Activated T-cell treated with anti-CD3 and anti-CD28 coated beads, Interleukin-2, amount 50 U/mL, for 48 hours (primary cell): ENCODE data around the gene CCDC86.

Experiments
- DNase-seq, 2 experiments: peaks; one replicate each; pipeline ENCODE4 v3.0.0-alpha.2; 2020

The CCDC86 gene

DNA sequence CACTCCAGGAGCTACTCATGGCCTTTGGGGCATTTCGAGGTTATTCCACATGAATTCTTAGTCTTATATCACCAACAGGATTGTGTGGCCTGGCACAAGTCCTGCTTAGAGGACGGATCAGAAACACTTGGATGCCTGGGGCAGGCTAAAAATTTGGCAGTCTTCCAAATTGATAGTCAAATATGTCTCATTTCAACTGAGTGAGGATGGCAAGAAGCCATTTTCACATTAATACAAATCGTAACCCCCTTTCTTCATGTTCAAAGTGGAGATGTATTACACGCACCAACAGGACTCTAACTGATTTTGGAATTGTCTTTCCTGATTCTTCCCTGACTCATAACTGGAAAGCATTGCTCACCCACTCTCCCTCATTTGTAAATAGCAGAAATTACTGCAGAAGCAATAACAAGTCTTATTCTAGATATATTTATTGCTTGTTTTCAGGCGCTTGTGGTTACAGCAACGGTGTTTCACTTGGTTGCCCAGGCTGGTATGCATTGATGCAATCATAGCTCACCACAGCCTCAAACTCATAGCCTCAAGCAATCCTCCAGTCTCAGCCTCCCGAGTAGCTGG is 10.3 kb upstream of the CCDC86 start:
- no peak for DNase-seq

GRCh38 chr11:60834742-60835533 is 7.0 kb upstream of the CCDC86 start:
- no peak for DNase-seq

GRCh38 chr11:60835534-60835846 is 6.4 kb upstream of the CCDC86 start:
- no peak for DNase-seq

DNA sequence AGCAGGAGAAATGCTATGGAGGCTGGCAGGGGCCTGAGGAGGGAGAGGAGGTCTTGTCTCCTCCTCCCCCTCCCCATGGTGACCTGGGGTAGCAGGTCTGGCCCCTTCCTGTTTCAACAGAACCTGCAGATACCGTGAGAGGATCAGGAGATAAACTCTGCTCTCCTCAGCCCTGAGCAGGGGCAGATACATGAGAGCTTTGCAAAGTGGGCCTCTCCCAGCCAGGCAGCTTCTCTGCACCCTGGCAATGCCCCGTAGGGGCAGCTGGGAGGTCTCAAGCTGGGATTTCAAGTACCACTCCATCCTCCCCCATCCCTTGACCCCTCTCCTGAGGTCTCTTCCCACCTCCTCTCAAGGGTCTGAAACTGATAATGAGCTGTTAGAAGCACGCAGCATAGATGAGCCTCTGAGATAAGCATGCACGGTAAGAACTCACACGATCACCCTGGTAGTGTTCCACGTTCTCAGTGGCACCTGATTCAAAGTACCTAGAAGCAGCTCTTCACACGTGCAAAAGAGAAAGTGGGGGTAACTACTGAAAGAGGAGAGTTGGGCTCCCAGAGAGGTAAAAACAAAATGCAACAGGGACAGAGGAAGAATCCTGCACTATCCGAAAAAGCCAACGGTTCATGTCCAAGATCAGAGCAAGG is 4.9 kb upstream of the CCDC86 start:
- no peak for DNase-seq

DNA sequence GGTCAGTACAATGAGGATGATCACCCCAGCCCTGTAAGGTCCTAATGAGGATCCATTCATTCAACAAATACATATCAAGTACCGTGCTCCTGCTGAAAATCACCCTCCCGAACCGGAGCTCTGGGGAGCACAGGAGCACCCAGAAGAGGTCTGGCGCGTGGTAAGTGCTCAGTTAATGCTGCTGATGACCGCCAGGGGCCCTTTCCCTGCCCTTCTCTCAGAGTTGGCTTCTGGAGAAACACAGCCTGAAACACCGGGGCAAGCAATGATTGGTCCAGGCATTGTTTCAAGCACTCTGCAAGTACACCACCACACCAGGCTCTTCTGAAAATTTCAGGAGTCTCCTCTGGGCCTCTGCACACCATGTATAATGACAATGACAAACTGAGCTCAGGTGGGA is 3.8 kb upstream of the CCDC86 start:
- no peak for DNase-seq

DNA sequence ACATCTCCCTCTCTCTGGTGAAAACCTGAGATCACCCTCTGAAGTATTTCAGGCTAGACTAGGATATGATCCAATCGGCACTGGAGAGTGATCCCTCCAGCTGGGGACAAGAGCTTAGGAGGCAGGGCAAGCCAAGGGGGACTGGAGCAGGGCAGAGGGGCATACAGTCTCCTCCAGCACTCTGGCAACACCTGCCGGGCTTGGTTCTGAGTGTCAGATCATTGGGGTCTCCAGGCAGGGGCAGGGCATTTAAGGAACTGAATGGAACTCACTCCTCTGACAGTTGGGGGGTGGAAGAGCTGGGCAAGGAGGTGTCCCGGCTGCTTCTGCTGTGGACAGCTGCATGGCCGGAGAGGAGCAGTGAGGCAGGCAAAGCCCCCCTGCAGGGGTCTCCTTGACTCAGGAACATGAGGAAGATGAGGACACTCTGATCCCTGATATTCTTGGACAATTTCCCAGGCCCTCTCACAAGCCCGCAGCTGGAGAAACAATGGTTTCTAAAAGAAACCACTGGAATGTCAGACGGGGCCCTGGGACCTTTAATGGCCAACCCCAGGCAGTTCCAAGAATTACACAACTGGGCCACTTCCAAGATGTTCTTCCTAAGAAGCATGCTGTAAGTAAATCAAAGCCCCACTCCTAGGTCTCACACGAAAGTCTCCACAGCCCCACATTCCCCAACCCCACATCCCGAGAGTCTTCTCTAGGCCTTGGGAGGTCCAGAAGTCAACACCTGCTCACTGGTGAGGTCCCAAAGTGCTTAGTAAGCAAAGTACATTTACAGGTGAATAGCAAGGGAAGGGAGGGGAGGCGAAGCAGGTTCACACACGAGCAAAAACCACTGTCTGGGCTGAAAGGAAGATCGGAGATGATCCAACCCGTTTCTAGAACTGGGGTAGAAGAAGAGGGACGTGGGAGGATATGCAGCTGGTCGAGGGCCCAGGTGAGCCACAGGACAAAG is 1.2 kb upstream of the CCDC86 start:
- no peak for DNase-seq

DNA sequence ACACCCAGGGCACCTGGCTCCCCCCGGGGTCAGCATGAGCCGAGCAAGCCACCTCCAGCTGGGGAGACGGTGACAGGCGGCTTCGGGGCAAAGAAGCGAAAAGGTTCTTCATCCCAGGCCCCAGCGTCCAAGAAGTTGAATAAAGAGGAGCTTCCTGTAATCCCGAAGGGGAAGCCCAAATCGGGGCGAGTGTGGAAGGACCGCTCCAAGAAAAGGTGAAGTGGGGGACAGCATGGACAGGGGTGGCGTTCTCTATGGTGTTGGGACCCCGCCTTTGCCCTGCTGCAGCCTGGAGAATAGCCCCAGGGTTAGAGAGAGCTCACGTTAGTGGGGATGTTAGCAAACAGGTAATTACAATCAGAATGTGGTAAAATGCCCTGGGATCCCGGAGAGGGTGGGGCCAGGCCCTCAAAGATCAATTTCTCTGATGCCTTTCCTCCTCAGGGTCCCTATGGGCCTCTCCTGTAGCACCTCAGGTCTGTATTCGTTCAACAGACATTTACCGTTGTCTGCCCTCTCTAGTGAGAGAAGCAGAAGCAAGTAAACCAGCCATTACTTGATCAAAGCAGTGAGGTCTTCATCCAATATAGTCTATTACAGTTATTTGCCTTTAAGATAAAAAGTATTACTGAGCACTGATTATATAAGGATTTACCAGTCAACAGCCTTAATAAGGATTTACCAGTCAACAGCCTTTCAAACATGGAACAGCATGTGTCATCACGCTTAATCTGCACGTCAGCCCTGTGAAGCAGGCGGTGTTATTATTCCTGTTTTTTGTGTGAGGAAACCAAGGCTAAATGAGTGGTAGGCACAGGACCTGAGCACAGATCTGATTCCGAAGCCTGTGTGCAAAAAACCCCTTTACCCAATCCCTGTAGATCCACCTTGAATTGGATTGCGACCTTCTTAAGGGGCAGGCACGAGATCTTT is 1.0 kb downstream of the CCDC86 start:
- DNase-seq = no peak

DNA sequence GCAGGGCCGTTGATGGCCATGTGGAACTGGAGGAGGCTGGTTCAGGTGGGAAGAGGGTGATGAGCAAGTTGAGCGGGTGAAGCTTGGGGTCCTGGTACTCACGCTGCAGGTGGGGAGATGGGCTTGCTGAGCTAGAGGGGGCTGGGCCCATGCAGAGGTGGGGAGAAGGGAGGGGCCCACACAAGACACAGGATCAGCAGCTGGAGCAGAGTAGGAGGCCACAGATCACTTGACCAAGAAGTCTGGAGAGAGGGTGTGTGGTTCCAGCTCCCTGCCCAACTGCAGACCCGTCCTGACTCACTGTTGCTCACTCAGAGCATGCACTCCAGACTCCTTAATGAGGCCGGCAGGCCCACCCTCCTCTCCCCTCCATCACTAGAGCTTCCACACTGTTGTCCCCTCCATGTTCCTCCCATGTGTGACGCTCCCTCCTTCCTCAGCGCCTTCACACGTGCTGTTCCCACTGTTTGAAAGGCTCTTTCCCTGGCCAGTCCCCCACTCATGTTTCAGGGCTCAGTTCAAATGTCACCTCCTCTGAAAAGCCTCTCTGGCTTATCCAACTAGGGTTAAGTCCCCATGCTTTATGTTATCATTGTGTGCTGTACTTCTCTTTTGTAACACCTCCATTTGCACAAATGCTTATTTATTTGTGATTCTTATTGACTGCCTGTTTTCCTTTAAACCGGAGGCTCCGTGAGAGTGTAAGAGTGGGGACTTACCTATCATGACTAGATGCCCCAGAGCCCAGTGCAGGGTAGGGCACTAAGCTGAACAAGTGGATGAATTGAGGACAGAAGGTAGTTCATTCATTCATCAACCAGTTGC is 2.3 kb downstream of the CCDC86 start:
- DNase-seq = no peak

GRCh38 chr11:60844870-60845221 is 2.9 kb downstream of the CCDC86 start:
- no peak for DNase-seq

DNA sequence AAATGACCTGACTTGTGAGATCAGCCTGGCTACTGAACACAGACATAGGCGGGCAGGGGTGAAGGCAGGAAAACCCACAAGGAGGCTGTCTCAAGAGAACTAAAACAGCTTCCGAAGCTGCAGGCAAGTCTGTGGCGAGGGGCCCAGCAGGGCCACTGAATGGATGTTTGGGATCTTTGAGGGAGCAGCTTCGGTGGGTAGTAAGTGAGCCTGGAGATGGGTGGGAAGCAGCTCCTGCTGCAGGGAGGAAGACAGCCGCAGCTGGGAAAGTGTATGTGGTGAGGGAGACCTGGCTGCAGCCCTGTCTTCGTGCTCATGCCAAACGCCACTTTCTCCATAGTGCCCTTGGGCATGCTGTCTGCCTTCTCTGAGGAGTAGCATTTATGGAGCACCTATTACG is 3.4 kb downstream of the CCDC86 start:
- no peak for DNase-seq

GRCh38 chr11:60847281-60847680 is 5.4 kb downstream of the CCDC86 start:
- no peak for DNase-seq

GRCh38 chr11:60847896-60848295 is 6.0 kb downstream of the CCDC86 start:
- DNase-seq = no peak

DNA sequence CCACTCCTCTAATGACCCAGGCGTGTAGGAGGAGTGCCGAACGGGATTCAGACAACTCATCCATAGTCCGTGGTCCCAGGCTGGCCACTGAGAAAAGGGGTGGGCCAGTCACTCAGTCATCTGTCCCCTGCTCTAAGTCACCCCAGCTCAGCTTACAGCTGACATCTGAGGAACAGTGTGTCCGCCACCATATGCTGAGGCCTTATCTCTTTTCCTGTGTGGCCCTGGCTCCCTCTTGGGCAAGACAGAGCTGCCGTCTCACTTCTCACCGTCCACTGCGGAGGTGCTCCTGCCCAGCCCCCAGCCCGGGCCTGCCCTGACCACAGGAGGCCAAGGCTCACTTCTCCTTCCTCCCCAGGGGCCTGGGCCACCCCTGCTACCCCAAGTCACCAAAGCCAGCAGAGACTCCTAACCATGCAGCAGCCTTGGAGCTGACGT is 6.8 kb downstream of the CCDC86 start:
- no peak for DNase-seq

GRCh38 chr11:60849641-60850520 is 8.0 kb downstream of the CCDC86 start:
- DNase-seq = no peak

DNA sequence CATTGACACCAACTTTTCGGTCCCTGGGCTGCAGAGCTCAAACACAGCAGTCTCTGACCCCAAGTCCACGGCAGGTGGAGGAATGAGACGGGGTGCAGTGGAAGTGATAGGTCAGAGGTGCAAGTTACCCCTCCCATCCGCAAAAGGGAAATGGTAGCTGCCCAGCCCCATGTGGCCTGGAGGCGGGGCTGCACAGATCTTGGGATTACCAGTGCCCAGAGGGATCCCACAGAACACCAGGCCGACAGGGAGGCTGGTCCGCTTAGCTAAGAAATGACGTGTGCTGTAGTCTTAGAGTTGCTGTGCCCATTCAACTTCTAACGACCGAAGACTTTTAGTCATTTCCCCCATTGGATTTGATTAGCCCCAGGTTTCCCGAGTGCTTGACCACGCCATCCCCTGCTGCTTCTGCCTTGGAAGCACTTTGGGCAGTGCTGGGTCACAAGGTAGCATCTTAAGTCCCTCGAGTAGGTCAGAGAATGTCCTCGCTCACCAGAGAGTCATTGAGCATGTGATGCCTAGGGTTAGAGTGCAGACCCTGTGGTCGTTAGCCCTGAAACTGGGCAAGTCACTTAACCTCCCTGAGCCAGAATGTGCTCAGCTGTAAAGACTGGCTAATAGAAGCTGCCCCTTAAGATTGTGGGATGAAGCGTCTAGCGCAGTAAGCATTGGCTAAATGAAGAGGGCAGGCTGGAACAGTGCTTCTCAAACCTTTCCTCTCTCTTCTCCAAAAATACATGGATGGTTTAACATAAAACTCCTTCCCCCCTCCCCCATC is 9.6 kb downstream of the CCDC86 start:
- no peak for DNase-seq

- DNase-seq = no peak
Observed at GRCh38 chr11:60852117-60852981, 10.4 kb downstream of the CCDC86 start.

- DNase-seq = no peak
Observed at GRCh38 chr11:60852982-60853950, 11.4 kb downstream of the CCDC86 start.
